HL-60/S4 treated with phorbol 12-myristate 13-acetate at 8.2 ng/mL for 4 days and 3 days (cell line): ENCODE data around the gene ZNF684.
"Not testable (repeated sequence)": the region's sequence is repeated elsewhere in the genome, so short reads cannot be mapped to it uniquely, and the experiment has no call there.

Experiments
- in situ Hi-C: fragments of 300-500 bp; cut with MboI; formaldehyde crosslinking; loops from 2 replicates; pipeline ENCODE4 v1.15.0; 2022; ENCODE audit warnings: low sequenced_read_pairs

Gene ZNF684

DNA sequence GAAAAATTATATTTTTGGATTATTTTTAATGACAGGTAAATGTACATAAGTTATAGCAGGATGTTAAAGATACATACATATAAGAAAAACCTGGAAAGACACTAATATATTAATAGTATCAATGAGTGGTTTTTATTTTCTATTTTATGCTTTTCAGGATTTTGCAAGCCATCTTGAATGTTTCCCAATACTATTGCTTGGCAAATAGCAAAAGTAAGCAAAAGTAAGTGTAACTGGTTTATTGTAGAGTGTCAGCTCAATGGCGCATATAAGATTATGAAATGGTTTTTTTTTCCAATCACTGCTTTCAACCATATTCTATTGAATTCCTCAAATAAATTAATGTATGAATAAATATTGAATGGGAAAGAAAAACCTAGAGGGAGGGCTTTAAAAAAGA, 36.4 kb downstream of the ZNF684 start:
- in situ Hi-C loops, result no loop called here

DNA sequence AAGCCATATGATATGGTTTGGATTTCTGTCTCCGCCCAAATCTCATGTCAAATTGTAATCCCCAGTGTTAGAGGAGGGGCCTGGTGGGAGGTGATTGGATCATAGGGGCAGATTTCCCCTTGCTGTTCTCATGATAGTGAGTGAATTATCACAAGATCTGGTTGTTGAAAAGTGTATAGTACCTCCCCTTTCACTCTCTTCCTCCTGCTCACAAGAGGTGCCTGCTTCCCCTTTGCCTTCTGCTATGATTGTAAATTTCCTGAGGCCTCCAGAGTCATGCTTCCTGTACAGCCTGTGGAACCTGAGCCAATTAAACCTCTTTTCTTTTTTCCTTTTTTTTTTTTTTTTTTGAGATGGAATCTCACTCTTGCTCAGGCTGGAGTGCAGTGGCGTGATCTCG, 43.4 kb downstream of the ZNF684 start:
- in situ Hi-C loops, result not testable (repeated sequence)

DNA sequence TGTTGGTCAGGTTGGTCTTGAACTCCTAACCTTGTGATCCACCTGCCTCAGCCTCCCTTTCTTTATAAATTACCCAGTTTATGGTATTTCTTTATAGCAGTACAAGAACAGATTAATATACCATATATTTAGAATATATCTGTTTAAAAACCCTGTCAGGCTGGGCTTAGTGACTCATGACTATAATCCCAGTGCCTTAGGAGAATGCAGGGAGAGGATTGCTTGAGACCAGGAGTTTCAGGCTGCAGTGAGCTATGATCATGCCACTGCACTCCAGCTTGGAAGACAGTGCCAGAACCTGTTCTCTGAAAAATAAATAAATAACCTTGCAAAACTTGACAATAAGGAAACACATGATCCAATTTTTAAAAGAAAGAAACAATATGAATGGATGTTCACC, 43.9 kb downstream of the ZNF684 start:
- in situ Hi-C loops, result no loop called here

DNA sequence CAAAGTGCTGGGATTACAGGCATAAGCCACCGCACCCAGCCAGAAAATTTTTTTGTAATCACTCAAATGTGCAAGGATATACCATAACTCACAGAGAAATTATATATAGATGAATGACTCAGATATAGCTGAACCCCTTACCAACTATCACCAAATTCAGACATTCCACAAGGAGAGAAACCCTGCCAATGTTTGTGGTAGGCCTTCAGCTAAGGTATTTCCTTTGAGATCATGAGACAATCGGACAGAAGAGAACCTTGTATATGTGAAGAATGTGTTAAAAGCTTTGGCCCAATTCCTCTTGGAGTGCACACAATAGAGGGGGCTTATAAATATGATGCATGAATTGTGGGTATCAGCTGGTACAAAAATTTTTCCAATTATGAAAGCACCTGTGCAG, 50.7 kb downstream of the ZNF684 start:
- in situ Hi-C loops, result no loop called here

DNA sequence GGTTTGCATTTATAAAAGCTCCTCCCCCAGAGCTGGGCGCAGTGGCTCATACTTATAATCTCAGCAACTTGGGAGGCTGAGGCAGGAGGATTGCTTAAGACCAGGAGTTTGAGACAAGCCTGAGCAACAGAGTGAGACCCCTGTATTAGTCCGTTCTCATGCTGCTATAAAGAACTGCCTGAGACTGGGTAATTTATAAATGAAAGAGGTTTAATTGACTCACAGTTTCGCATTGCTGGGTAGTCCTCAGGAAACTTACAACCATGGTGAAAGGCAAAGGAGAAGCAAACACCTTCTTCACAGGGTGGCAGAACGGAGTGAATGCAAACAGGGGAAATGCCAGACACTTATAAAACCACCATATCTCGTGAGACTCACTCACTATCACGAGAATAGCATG, 52.5 kb downstream of the ZNF684 start:
- in situ Hi-C loops, result no loop called here

DNA sequence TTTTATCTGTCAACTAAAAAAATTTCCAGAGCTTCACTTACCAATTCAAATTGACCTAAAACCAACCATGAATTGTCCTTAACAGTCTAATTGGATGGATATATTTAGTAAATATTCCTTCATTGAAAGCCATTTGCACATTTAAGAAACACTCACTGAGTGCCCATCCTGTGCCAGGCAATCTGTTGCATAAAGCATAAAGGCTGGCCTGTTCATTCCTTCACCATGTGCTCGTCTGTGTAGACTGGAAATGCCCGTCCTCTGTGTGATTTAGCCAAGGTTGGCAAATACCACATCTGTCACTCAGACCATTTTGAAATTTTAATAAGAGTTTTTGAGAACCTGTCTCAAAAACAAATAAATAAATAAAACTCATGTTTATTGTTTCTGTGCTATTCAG, 57.1 kb downstream of the ZNF684 start:
- in situ Hi-C loops, result no loop called here

DNA sequence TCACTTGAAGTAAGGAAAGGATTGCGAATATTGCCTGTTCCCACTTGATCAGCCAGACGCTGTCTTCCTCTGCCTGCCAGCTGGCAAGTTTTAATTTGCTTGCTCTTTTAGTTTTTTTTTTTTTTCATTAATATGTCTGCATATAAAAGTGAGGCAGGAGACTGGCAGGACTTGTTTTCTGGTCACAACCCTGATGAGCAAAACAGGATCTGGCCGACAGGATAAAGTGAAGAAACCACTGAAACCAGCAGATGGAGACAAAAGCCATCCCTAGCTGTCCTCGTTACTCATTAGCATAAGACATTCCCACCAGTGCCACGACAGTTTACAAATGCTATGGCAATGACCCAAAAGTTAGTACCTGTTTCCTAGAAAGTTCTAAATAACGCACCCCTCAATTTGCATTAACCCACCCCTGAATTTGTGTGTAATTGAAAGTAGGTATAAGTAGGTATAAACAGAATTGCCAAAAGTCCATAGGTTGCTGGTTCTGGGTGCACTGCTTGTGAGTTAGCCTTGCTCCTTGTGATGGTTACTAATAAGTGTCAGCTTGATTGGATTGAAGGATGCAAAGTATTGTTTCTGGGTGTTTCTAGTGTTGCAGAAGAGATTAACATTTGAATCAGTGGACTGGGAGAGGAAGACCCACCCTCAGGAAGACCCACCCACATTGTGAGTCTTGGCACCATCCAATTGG, 60.8 kb downstream of the ZNF684 start:
- in situ Hi-C loops, result no loop called here

DNA sequence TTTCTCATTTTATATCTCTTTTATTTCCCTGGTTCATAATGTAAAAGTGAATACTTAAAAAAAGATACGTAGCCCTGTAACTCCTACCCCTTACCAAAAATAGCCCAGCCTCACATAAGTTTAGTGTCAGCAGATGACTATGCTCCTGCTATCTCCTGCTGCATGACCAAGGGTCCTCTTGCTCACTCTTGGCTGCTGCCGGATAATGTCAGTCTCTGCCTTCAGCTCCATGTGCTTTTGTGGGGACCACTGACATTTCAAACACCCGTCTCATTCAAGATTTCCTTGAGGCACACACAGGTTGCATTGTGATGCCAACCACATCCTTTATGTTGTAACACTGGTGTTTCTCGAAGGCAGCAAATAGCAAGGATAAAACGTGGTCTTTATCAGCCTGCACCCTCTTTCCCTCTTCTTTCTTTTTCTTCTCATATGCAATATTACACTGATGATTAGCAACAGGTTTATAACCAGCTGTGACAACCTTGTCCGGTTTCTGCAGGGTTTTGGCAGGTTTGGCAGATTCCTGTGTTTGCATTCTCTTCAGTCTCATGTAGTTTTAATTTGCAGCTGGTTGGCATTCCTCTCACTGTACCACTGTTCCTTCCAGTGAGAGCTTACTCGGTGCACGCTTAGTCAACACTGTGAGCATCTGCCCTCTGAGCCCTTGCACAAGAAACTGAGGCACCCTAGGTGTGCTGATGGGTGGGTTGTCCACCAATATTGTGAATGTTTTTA, 62.2 kb downstream of the ZNF684 start:
- in situ Hi-C loops, result no loop called here

DNA sequence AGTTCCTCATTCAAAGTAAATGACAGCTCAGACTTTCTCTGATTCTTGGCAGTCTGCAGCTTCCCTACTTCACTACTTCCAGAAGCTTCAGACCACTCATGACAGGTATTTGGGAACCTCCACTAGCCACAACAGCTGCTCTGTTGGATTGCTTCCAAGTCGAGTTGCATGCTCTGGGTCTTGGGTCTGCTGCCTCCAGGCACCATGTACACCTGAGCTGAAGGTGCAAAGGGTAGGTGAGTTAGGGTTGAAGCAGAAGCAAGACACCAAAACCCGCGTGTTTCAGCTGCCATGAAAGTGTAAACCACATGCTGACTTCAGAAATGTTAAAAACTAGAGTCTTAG, 62.7 kb downstream of the ZNF684 start:
- in situ Hi-C loops, result no loop called here

DNA sequence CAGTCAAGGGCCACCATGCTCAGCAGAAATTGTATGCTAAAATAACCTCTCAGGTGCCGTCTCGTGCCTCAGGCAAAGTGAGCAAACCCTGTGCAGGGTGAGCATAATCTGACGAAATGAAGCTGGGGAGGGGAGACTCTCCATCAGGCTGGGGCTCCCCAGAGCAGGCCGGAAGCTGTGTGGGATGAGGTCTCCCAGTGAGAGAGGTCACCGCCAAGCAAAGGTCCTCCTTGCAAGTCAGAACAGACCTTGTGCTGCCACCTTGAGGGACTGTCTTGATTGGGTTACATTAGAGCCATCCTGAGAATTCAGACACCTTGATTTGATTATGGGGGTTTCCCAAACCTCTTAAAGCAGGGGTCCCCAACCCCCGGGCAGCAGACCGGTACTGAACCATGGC, 64.2 kb downstream of the ZNF684 start:
- in situ Hi-C loops, result no loop called here
